Activated CD8-positive, alpha-beta memory T cell treated with anti-CD3 and anti-CD28 coated beads, Interleukin-2, amount 50 U/mL, for 24 hours (primary cell): ENCODE data around the gene ITIH1.

Experiments used
- DNase-seq: peaks from one replicate; pipeline ENCODE4 v3.0.0-alpha.2; 2020; ENCODE audit errors: extremely low read depth

Gene ITIH1

GRCh38 chr3:52839268-52839575, 61.8 kb downstream of the ITIH1 start:
- DNase-seq: no peak

DNA sequence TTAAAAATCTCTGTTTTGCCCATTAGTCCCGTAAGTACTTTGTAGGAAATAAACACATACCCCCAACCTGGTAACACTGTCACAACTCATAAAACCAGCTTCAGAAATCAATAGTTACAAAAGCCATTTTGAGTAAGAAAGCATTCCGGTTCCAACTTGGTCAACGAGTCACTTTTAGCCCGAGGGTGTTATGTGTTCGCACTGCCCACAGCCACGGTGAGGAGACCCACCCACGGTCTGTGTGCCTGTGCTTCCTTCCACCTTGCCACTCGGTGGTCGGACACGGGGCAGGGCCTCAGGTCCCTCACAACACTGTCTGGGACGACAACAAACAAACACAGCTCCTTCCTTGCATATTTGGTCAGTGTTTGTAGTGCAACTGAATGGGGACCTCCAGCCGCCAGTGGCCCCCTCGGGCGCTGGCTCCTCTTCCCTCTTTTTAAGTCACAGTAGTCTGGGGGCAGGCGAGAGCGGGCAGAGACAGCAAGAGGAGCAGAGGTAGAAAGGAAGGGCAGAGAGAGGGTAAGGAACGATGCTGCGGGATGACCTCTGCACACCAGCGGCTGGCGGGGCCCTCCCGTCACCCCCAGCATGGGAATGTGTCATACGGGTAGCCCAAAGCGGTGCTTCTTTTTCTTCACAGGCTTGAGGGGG, 62.6 kb downstream of the ITIH1 start:
- no peak for DNase-seq

DNA sequence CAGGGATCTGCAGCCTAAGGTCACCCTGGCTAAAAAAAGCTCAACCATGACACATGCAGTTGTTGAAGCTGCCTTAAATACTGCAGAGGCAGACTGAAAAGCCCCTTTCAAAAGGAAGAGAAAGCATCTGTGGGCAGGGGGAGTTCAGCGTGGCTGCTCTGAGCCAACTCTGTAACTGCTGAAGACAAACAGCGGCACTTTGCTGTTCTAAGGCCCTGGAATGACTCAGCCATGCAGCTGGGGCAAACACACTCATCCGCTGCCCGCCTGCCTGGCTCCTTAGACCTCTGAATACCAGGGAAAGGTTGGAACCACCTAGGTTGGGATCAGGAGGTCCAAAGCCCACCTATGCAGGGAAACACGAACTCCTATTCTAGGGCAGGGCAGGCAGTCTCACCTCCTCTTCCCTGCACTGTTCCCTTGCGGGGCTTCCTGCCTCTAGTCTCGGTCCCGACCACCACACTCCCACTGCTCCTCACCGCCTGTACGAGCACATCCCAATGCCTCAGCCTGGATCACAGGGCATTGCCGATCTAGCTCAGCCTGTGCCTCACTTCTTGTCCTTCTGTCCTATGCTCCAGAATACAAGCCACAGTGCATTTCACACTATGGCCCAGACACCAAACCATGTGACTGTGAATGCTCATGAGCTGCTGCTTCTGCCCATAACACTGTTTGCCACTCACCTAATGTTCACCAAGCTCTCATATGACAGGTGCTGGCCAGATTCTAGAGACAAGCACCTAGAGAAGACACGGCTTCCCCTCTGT, 64.0 kb downstream of the ITIH1 start:
- DNase-seq: no peak
